GM12891 (cell line): ENCODE data around the gene HES1.

ENCODE experiments used
- POLR2A ChIP-seq: IDR thresholded peaks from 2 replicates; pipeline ENCODE4 v1.6.1; 2011; ENCODE audit warnings: low read depth, low read length, control low read depth
- POLR2AphosphoS5 ChIP-seq: IDR thresholded peaks from 2 replicates; pipeline ENCODE4 v1.6.1; 2011; ENCODE audit warnings: low read depth, low read length, control low read depth
- POU2F2 ChIP-seq: IDR thresholded peaks from 2 replicates; pipeline ENCODE4 v1.6.1; 2011; ENCODE audit warnings: low read depth, mild to moderate bottlenecking, control low read depth, low read length, moderate library complexity
- SPI1 ChIP-seq: IDR thresholded peaks from 2 replicates; pipeline ENCODE4 v1.6.1; 2011; ENCODE audit warnings: low read depth, low read length, control low read depth
- TAF1 ChIP-seq: IDR thresholded peaks from 2 replicates; pipeline ENCODE4 v1.6.1; 2011; ENCODE audit warnings: low read depth, low read length, control low read depth

- TF ChIP-seq POLR2AphosphoS5 (no peak), POLR2A (no peak), SPI1 (no peak), TAF1 (no peak), POU2F2 (no peak)
These were observed 36.7 kb upstream of the HES1 start for GRCh38 chr3:194099215-194099614.
